Fibroblast of mammary gland (primary cell): ENCODE results near the gene FOXO3.
A peak's percentile ranks its signal among the peaks of the same experiment; 100 is the strongest.

Source experiments
- DNase-seq: peaks from one replicate; pipeline ENCODE4 v3.0.0-alpha.2; 2010; ENCODE audit warnings: low read depth
- H3K4me3 ChIP-seq: 2 replicates; pipeline ENCODE4 v1.5.1; 2011; ENCODE audit warnings: low read depth, mild to moderate bottlenecking, low read length, moderate library complexity; ENCODE audit not compliant: control insufficient read depth
- TF ChIP-seq, protein P1 (sequence below): conservative IDR thresholded peaks from 2 replicates; pipeline ENCODE4 v1.5.1; 2011; ENCODE audit warnings: low read depth, low read length, inconsistent platforms; ENCODE audit not compliant: control insufficient read depth, insufficient read depth

FOXO3 gene

DNA sequence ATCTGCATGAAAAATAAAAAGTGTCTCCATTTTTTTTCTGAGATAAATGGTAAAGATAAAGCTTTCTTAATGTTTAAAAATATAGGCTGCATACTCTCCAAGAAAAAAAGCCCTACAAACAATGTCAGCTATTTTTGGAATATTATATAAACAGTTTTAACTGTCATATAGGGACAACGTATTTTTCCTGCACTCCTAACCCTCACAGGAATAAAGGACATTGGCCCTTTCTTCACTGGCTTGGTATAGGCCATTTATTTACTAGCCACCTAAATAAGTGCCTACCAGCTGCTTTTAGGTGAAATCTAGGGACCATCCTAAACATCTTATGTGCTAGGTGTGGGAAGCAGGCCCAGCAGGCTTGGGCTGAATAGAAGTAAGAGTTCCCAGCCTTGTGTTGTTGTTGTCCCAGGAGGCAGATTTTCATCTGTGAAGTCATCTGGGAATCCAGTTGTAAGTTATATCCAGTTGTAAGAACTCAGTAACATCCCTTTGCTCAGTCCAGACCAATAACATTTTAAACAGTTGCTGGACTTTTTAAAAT is 21.3 kb downstream of the FOXO3 start:
- TF ChIP-seq, protein P1, sequence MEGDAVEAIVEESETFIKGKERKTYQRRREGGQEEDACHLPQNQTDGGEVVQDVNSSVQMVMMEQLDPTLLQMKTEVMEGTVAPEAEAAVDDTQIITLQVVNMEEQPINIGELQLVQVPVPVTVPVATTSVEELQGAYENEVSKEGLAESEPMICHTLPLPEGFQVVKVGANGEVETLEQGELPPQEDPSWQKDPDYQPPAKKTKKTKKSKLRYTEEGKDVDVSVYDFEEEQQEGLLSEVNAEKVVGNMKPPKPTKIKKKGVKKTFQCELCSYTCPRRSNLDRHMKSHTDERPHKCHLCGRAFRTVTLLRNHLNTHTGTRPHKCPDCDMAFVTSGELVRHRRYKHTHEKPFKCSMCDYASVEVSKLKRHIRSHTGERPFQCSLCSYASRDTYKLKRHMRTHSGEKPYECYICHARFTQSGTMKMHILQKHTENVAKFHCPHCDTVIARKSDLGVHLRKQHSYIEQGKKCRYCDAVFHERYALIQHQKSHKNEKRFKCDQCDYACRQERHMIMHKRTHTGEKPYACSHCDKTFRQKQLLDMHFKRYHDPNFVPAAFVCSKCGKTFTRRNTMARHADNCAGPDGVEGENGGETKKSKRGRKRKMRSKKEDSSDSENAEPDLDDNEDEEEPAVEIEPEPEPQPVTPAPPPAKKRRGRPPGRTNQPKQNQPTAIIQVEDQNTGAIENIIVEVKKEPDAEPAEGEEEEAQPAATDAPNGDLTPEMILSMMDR, result no peak
- no peak overlapping the region for H3K4me3 ChIP-seq
- DNase-seq, result peak; percentile 49

DNA sequence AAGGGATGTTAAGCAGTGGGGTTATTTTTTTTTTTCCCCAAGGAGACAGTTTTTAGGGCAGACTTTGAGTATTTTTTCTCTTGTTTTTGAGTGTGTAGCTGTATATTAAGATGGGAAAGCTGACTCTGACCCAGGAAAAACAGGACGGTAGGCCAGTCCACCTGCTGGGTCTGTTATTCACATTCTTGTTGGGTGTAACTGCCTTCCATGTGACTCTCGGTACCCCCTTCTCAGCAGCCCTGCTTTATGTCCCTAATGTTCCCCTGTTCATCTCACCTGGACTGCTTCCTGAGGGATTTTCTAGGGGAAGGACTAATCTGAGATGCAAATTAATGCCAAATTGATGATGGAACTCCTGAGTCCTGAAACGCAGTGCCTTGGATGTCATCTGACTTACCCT is 21.9 kb downstream of the FOXO3 start:
- DNase-seq, result no peak
- H3K4me3 ChIP-seq, result no peak overlapping the region
- TF ChIP-seq, protein P1, result no peak

DNA sequence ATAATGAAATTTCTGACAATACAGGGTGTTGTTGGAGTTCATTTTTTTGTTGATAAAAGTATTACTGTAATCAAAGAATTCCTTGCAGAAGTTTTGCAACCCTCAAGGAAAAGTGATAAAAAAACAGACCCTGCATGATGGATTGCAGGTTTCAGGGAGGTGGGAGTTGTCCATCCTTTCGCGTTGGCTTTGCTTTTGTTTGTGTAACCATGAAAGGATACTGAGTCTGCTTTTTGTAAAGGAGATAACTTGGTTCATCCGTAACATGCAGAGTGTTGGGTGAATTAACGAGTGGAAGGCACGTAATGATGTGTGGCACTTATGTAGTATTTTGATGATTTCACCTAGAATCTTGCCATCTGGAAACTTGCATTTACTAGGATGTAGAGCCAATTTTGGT is 23.6 kb downstream of the FOXO3 start:
- DNase-seq, result no peak
- no peak overlapping the region for H3K4me3 ChIP-seq

DNA sequence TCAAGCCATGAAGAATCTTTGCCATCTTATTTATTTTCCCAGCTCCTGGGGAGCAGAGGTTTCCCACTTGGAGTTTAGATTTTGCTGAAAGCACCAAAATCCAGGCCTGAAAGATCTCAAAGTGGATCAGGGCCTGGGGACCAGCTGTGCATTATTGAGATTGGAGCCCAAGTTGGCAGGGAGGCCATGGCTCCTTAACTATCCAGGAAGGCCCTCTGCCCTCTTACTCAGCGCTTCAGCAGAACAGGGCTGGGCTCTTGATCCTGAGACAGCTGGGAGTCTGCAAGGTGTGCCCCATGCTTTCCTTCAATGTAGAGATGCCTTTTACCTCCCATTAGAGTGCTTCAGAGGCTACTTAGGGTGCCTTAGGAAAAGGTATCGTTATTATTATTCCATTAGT is 24.6 kb downstream of the FOXO3 start:
- no peak overlapping the region for H3K4me3 ChIP-seq
- TF ChIP-seq, protein P1, result no peak
- no peak for DNase-seq

More for the DNA sequence above, 23.6 kb downstream of the FOXO3 start:
- TF ChIP-seq, protein P1, result no peak

DNA sequence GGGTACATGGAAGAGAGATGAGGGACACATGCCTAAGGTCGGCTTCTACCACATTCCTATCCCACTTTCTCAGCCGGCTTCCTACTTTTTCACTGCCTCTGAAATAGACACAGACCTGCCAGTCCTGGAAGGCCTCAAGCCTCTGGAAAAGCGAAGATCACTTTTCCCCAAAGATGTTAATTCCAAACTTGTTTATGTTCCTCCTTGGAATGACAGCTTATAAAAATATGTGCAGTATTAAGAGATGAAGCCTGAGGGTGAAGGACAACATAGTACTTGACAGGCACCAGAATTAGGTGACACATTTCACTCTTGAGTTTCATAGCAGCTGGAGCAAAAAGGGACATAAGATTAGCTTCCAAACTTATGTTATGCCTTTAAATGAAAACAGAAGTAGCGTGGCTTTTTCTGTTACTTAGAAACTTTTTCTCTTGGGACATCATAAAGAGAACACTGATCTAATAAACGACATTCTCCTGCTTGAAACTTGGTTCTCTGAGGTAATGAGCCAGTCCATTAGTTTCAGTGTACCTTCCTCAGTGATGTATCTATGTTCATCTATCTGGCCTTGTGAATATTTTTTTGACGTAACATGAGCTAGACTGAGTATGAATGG is 25.3 kb downstream of the FOXO3 start:
- TF ChIP-seq, protein P1, result no peak

DNA sequence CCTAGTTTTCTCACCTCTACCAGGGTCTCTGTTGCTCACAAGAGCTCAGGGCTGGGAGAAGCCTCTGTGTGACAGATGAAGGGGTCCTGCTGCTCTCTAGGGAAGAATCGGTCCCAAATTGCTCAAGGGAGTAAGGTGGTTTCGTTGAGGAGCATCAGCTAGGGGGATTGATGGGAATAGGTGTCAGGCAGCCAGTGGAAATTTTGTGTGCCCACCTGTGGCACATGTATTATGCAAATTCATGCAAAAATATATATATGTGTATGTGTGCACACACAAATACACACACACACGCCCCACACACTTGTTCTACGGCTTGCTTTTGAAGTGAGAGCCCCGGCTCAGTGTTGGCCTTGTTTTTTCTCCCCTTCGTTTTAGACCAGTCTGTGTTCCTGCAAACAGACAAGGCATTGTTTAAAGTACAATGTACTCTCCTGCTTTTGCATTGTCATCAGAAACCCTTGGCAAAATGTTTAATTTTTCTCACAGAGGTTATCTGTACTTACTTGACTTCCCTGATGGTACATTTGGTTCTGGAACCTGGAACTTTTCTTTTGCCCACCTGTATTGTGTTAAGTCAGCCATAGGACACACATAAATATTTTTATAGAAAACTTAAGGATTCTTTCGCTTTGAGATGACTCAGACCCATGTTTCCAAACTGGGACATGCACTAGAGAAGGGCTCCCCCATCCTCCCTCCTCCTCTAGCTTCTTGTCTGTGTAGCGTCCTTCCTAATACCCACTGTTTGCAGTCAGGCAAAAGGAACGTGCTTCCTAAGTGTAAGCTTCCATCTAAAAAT is 26.7 kb downstream of the FOXO3 start:
- TF ChIP-seq, protein P1, result no peak
- peak; percentile 88 for DNase-seq

More for the DNA sequence above, 25.3 kb downstream of the FOXO3 start:
- H3K4me3 ChIP-seq, result no peak overlapping the region
- no peak for DNase-seq

More for the DNA sequence above, 26.7 kb downstream of the FOXO3 start:
- H3K4me3 ChIP-seq, result no peak overlapping the region
